Upper lobe of left lung (tissue), 4 donors: ENCODE measurements around the gene BMP7.
"Not testable (repeated sequence)": the region's sequence is repeated elsewhere in the genome, so short reads cannot be mapped to it uniquely, and the experiment has no call there.

Experiments
- EP300 ChIP-seq, 4 donors: sonication (generic); formaldehyde crosslinking; IDR thresholded peaks; one replicate each; pipeline ENCODE4 v1.5.1; 2017; ENCODE audit warnings: antibody characterized with exemption in 4 of 4, control low read depth in 2 of 4
- TF ChIP-seq, protein P1 (sequence below), 6 experiments: fragments of 450-650 bp in 4 of 6; fragments of 200-600 bp in 2 of 6; sonication (generic) in 2 of 6; IDR thresholded peaks; one replicate each; pipeline ENCODE4 v1.5.1; 2016 to 2019; ENCODE audit warnings: antibody characterized with exemption in 6 of 6

DNA sequence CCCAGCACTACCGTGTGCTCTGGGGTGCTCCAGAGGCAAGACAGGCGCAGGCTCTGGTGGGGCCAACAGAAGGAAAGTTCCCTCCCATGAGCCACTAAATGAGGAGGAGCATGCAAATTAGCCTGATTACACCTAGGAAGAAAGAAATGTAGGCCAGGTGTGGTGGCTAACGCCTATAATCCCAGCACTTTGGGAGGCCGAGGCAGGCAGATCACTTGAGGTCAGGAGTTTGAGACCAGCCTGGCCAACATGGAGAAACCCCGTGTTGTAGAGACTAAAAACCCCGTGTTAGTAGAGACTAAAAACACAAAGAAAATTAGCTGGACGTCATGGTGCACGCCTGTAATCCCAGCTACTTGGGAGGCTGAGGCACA lies 75.2 kb downstream of the BMP7 start:
- TF ChIP-seq, protein P1, sequence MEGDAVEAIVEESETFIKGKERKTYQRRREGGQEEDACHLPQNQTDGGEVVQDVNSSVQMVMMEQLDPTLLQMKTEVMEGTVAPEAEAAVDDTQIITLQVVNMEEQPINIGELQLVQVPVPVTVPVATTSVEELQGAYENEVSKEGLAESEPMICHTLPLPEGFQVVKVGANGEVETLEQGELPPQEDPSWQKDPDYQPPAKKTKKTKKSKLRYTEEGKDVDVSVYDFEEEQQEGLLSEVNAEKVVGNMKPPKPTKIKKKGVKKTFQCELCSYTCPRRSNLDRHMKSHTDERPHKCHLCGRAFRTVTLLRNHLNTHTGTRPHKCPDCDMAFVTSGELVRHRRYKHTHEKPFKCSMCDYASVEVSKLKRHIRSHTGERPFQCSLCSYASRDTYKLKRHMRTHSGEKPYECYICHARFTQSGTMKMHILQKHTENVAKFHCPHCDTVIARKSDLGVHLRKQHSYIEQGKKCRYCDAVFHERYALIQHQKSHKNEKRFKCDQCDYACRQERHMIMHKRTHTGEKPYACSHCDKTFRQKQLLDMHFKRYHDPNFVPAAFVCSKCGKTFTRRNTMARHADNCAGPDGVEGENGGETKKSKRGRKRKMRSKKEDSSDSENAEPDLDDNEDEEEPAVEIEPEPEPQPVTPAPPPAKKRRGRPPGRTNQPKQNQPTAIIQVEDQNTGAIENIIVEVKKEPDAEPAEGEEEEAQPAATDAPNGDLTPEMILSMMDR (IDR thresholded peaks at IDR 0.05) = not testable (repeated sequence)
- not testable (repeated sequence) for TF ChIP-seq EP300 (IDR thresholded peaks at IDR 0.05)
